Sciatic nerve (tissue), 2 donors: ENCODE data around the gene IPCEF1. TPM values are rescaled to one million over a fixed set of nuclear protein-coding genes. Genes with fewer than 3 reads are reported as not detected.
A peak's percentile ranks its signal among the peaks of the same experiment; 100 is the strongest.

ENCODE experiments used
- ATAC-seq: fragments of 200-7000 bp; cut with Tn5 transposase; one replicate; pipeline ENCODE4 v1.9.1; 2020; ENCODE audit warnings: mild to moderate bottlenecking, moderate library complexity
- DNase-seq: peaks from one replicate; pipeline ENCODE4 v3.0.0-alpha.2; 2020; ENCODE audit warnings: low spot score
- intact Hi-C: fragments of 100-400 bp; cut with DNase I; formaldehyde crosslinking; loops from one replicate; pipeline ENCODE4 v1.14.2; 2022
- total RNA-seq: library from RNA; stranded (reverse); fragmentation: NEBNext Ultra II Directional; extraction: Animal tissue kit (Norgen Biotek cat#: 25700); gene quantifications from one replicate; pipeline ENCODE4 v1.2.1, GENCODE V29; 2021
- donor health status: DM: no; HTN: no; CAD: no.
- donor health status: DM: no; HTN: no; CAD: no.

IPCEF1 gene
- total RNA-seq, 1 donor from 2014 or later, result 5.0 TPM

DNA sequence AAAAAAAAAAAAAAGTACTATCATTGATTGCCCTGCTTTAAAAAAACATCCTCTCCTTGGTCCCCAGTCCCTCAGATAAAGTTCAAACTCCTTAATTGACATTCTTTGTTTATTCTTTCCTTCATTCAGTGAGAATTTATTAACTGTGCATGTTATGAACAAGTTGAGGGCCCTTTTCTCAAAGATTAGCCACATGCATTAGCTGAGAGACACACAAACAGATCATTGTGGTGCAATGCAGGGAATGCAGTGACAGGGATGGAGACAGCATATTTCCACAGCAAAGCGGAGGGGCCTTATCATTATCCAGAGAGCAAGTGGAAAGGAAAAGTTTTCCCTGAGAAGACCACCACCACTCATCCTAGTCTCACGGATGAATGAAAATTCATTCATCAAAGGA, 21.9 kb upstream of the IPCEF1 start:
- ATAC-seq (no peak), DNase-seq (no peak)
- intact Hi-C loops, result no loop called here

DNA sequence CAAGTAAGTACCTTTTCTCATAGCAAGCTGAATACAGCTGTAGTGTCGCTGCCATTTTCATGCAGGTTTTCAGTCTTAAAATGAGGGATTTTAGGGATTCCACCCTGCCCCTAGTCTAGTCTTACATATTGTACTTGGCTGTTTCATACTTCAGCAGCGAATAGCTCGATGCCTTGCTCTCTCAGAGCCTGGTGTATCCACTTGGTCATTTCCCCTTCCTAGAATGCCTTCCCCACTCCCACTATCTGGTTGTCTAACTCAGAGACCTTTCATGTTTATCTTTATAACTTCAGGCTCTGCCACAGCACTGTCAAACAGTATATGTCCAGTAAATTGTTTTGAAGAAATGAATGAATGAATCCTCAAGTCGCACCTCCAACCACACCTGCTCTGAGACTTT, 21.1 kb upstream of the IPCEF1 start:
- intact Hi-C loops, result no loop called here
- DNase-seq (no peak), ATAC-seq (no peak)

DNA sequence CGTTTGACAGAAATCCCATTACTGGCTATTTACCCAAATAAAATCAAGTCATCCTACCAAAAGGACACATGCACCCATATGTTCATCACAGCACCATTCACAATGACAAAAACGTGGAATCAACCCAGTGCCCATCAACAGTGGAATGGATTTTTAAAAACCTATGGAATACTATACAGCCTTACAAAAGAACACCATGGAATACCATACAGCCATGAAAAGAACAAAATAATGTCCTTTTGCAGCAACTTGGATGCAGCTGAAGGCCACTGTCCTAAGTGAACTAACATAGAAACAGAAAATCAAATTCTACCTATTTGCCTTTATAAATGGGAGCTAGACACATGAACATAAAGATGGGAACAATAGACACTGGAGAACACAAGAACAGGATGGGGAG, 17.4 kb upstream of the IPCEF1 start:
- intact Hi-C loops, result no loop called here
- no peak for DNase-seq
- ATAC-seq, result no peak

DNA sequence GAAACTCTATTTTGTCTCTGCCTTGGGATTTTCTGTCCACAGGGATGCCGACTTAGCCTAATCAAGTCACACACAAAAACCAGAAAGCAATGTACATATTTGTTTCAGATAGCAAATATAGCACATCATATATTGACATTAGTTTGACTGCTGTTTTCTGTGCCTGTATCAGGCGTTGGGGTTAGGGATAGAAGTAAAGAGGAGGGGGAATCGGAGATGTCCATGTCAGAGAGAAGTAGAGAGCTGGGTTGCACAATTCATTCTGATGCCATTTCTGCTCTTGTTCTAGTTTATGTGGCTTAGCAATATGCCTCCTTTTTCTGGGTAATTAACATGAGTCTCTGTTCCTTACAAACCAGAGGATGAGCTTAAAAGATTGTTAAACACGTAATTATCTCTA, 14.7 kb upstream of the IPCEF1 start:
- no peak for DNase-seq
- intact Hi-C loops, result no loop called here

DNA sequence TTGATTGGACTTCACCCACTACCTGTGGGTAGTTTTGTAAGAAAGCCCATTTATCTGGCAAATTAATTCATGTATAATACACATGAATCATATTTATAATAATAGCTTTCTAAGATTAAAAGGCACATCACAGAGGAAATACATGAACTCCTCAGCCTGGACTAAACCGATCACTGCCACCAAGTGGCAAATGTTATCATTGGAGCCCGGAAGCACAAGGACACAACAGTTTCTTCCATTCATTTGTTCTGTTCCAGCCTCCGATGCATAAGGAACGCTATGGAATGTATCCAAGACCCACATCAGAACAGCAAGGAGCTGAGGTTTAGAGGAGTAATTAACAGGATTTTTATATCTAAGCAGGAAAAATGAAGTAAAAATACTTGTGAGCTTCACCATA, 13.9 kb upstream of the IPCEF1 start:
- ATAC-seq, result peak; percentile 48
- intact Hi-C loops, result no loop called here
- no peak for DNase-seq

More for the DNA sequence above, 14.7 kb upstream of the IPCEF1 start:
- no peak for ATAC-seq

DNA sequence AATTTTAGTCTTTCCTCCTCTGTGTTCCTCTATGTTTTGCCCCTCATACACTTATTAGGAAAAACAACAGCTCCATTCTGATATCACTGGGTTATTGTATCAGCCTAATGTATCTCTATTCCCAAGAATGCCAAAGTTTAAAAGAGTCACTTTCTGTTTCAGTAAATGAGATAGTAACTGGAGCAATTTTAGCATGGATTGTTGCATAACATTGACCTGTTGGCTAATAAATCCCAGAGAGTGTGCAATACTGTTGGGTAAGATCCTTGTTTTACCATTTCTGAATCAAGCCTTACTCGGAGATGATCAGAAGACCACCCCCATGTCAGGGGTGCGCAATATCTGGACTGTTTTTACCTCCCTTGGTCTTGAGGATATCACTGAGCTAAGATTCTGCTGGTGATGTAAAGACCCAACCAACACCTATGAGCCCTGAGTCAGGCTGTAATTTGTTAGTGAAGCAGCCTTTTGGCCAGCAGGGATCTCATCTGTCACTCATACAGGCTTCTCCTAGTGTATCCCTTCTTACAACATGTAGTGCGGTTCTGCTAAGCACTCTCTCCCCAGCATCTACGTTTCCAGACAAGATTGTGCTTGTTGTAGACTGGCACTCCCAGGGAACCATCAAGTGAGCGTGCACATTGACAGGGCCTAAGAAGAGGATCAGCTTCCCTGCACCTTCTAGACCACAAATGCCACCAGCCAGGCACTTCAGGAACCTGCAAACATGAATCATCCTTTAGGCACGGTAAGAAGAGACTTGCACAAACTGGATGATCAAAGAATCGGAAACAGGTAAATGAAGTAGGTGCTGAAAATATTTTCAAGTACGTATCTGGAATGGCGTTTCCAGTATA, 11.5 kb upstream of the IPCEF1 start:
- DNase-seq (no peak), ATAC-seq (peak; percentile 69)
- intact Hi-C loops, result no loop called here

DNA sequence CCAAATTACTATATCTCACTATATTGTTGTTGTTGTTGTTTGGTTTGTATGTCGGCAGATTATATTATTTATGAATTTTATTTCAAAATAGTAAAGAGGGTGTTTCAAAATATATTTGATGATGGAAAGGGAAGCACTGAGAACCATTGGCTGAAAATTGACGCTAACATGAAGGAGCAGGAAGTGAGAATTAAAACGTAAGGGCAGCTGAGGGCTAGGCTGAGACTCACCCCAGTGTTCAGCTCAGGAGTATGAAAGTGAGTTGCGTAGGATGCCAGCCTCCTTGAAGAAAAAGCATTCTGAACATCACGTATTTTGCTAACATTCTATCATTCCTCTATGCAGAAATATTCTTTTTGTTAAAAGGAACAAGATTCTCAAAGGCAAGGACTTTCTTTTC, 10.7 kb upstream of the IPCEF1 start:
- intact Hi-C loops, result no loop called here
- DNase-seq (no peak), ATAC-seq (no peak)

DNA sequence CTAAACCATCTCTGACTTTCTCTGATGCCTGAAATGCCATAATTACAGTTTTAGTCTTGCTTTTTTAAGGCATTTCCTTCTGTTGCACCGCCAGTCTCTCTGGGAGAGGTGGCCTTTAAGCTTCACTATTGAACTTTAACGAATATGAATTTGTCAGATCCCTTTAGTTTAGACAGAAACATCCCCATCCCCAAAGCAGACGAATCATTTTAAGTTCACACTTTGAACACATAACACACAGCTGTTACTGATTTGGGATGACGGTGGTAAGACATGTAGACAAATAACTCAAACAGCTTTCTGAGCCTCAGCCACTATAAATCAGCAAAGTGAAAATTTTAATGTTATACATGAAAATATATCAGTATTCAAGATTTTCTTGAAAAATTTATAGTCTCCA, 7.2 kb upstream of the IPCEF1 start:
- DNase-seq, result no peak
- intact Hi-C loops, result no loop called here
- no peak for ATAC-seq

DNA sequence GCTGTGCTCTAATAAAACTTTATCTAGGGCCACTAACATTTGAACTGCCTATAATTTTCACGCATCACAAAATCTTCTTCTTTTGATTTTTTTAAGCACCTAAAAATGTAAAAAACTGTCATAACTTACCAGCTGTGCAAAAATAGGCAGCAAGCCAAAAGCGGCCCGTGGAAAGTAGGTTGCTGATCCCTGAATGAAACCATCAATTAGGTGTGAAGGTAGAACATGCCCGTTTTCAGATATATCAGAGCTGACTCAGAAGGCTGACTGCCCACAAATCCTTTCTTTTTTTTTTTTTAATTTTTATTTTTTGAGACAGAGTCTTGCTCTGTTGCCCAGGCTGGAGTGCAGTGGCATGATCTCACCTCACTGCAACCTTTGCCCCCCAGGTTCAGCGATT, 4.9 kb upstream of the IPCEF1 start:
- intact Hi-C loops, result no loop called here
- DNase-seq (no peak), ATAC-seq (no peak)

DNA sequence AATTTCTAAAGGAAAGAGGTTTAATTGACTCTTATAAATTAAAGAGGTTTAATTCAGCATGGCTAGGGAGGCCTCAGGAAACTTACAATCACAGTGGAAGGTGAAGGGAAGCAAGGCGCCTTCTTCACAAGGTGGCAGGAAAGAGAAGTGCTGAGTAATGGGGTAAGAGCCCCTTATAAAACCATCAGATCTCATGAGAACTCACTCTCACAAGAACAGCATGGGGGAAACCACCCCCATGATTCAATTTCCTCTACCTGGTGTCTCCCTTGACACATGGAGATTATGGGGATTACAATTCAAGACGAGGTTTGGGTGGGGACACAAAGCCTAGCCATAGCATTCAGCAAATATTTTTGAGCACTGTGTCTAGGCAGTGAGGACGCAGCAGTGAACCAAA, 3.9 kb upstream of the IPCEF1 start:
- intact Hi-C loops, result no loop called here
- no peak for ATAC-seq
- DNase-seq, result no peak

DNA sequence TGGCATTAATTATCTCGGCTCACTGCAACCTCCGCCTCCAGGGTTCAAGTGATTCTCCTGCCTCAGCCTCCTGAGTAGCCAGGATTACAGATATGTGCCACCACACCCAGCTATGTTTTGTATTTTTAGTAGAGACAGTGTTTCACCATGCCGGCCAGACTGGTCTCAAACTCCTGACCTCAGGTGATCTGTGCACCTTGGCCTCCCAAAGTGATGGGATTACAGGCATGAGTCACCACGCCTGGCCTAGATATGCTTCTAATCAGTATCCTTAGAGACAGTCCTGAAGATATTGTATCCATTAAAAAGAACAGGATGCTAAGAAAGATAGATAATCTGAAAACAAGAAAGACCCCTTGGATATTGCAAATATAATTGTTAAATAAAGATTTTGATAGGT, 3.1 kb upstream of the IPCEF1 start:
- intact Hi-C loops, result no loop called here

DNA sequence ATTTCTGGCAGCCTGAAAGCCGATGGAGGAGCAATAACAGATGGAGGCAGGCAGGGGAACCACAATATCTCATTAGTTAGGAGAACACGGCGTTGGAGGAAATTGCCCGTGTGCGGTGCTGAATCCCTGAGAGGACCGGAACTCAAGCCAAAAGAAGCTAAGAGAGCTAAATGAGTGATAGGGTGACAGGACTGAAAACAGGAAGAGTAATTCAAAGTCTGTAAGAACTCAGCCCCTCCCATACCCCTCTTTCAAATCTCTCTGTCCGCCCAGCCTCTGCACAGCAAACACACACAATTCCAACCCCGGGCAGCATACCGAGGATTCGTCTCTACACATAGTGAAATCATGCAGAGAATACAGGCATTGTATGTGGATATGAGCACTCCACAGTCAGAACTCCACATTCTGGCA, 2.6 kb upstream of the IPCEF1 start:
- DNase-seq, result no peak
- peak; percentile 71 for ATAC-seq
- intact Hi-C loops, result no loop called here

More for the DNA sequence above, 3.1 kb upstream of the IPCEF1 start:
- DNase-seq, result no peak
- no peak for ATAC-seq

DNA sequence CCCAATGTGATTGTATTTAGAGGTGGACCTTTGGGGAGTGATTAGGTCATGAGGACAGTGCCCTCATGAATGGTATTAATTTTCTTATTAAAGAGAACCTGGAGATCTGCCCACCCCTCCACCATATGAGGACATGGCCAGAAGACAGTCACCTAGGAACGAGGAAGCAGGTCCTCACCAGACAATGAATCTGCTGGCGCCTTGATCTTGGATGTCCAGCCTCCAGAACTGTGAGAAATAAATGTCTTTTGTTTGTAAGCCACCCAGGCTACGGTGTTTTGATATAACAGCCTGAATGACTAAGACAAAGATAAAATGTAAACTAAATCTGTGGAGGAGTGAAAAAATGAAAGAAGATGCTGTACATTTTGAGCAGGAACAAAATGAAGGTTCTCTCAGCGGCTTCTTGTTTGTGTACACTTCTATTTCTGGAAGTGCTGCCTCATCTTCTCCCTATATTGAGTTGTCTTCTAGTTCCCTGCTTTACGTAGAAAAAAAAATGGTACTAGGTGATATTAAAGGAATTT, 1.5 kb upstream of the IPCEF1 start:
- intact Hi-C loops, result no loop called here
- DNase-seq, result no peak
- ATAC-seq, result no peak

DNA sequence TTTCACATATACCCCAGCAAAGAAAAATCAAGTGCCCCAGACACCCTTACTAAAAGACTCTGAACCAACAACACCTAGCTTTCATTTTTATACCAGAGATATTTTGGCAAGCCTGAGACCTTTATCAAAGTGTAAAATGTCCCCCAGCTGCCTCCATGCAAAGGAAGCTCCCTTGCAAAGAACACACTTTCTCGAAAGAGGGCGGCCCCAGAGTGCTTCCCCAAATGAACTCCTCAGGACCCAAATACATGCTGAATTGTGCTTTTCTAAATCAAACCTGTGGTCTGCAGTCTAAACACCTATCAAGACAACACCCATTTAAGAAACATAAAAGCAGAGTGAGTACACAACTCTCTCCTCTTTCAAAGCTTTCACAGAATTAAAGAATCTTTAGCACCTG, 490 bp downstream of the IPCEF1 start:
- no peak for ATAC-seq
- intact Hi-C loops, result no loop called here

DNA sequence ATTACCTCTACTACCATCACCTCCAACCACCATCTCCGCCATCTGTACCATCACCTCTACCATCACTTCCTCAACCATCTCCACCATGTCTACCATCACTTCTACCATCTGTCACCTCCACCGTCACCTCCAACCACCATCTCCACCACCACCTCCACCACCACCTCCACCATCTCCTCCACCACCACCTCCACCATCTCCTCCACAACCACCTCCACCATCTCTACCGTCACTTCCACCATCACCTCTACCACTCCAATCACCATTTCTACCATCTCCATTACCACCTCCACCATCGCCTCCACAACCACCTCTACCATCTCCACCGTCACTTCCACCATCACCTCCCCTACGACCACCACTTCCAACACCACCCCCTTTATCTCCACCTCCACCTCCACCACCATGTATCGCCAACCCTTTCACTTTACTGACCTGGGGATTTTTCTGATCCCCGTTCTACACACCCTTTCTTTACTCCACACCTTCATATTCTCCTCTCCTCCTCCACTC, 2.3 kb downstream of the IPCEF1 start:
- no peak for ATAC-seq
- intact Hi-C loops, result no loop called here
- DNase-seq, result no peak

More for the DNA sequence above, 490 bp downstream of the IPCEF1 start:
- DNase-seq, result no peak

DNA sequence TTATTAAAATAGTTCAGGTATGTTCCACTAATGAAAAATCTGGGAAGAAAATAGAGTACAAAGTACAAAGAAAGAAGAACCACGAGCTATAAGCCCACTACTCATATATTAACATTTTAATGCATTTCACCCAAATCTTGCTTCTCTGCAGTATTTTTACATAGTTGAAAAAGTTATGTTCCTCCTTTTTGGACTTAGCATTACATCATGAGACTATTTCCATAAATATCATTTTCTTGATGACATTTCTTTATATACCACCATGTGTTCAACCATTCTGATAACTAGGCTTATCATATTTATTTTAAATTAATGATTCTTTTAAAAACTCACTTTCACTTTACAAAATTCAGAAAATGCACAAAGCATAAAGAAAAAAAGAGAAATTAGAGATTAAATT, 3.0 kb downstream of the IPCEF1 start:
- no peak for ATAC-seq
- intact Hi-C loops, result no loop called here
- no peak for DNase-seq

DNA sequence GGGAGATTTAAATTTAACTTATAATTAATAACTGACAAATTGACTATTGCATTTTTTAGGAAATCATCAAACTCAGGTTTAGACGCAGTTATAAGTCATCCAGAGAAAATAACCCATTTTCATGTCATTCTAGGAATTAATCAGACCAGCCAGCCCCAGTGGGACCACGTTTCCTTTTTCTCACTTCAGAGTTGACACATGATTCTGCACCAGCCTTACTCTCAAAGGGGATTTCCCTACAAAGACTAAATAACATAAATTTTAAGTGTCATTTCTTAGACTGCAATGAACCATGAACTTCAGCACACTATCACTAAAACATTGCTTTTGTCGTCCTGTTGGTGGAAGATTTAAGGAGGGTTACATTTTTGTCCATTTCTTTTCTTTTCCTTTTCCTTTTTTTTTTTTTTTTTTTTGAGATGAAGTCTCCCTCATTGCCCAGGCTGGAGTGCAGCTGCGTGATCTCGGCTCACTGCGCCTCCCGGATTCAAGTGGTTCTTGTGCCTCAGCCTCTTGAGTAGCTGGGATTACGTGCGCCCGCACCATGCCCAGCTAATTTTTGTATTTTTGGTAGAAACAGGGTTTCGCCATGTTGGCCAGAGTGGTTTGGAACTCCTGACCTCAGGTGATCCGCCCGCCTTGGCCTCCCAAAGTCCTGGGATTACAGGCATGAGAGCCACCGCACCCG, 3.6 kb downstream of the IPCEF1 start:
- ATAC-seq (no peak), DNase-seq (no peak)
- intact Hi-C loops, result no loop called here

DNA sequence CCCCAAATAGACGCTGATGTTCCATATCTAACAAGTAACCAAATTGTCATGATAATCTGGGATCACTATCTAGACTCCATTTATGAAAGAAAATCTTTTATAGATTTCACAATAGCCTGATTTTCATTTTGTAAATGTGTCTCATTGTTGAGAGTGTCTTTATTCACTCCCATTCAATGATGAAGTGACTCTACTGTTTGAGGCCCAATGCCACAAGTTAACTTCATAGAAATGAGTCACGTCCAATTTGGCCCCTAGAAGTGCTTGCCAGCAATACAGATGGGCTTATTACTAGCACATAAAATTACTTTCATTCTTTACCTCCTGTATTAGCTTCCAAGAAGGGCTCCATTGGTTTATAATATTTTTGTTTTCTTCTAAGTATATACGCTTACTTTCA, 6.3 kb downstream of the IPCEF1 start:
- intact Hi-C loops, result no loop called here
- DNase-seq (no peak), ATAC-seq (peak; percentile 52)

DNA sequence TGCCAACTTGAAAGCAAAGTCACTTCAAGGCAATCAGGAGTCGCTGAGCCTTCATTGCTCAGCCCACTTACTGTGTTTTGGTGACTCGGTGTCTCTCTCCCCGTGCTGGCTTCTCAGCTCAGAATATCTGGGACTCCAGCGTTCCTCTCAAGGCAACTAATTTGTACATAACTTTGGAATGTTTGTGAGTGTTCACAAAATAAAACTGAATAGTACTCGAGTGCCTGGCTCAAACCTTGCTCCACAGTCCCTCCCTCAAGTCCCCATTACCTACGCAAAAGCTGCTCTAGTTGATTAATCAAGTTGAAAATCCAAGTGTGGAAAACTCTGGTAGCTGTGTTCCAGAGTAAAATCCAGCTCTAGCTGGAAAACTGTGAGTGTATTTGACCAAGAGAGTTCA, 8.6 kb downstream of the IPCEF1 start:
- intact Hi-C loops, result no loop called here
- no peak for DNase-seq
- no peak for ATAC-seq

DNA sequence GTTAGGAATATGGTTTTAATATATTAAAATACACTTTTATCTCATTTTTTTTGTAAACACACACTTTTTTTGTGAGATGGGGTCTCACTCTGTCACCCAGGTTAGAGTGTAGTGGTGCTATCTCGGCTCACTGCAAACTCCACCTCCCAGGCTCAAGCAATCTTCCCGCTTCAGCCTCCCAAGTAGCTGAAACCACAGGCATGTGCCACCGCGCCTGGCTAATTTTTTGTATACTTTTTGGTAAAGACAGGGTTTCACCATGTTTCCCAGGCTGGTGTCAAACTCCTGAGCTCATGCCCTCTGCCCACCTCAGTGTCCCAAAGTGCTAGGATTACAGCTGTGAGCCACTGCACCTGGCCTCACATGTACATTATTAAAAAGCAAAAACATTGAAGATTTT, 10.8 kb downstream of the IPCEF1 start:
- DNase-seq, result no peak
- no peak for ATAC-seq

More for the DNA sequence above, 10.8 kb downstream of the IPCEF1 start:
- intact Hi-C loops, result no loop called here
